Tibial nerve (tissue), 4 donors: Measurements from ENCODE around the gene WWTR1. TPM values are rescaled to one million over a fixed set of nuclear protein-coding genes. Genes with fewer than 3 reads are reported as not detected.

Source experiments
- DNase-seq, 2 donors: peaks; one replicate each; pipeline ENCODE4 v3.0.0-alpha.2; 2019; ENCODE audit warnings: low spot score in 2 of 2
- H3K27ac ChIP-seq, 4 donors: fragments of 200-600 bp; sonication (generic) in 3 of 4; one replicate each; pipeline ENCODE4 v1.5.1; 2017 to 2019; ENCODE audit warnings: mild to moderate bottlenecking in 1 of 4
- H3K27me3 ChIP-seq, 2 donors: fragments of 200-600 bp; sonication (generic) in 1 of 2; one replicate each; pipeline versions ENCODE4 v1.5.1 to v1.6.0; 2017 to 2019
- H3K36me3 ChIP-seq, 3 donors: fragments of 200-600 bp; sonication (generic); one replicate each; pipeline ENCODE4 v1.5.1; 2018 to 2019
- H3K4me1 ChIP-seq, 4 donors: fragments of 200-600 bp; sonication (generic) in 3 of 4; one replicate each; pipeline ENCODE4 v1.5.1; 2017 to 2019
- H3K4me3 ChIP-seq, 4 donors: fragments of 200-600 bp; sonication (generic) in 3 of 4; one replicate each; pipeline ENCODE4 v1.5.1; 2017 to 2019; ENCODE audit warnings: mild to moderate bottlenecking in 1 of 4, moderate library complexity in 1 of 4
- H3K9me3 ChIP-seq, 4 donors: fragments of 200-600 bp; sonication (generic) in 3 of 4; one replicate each; pipeline ENCODE4 v1.5.1; 2017 to 2019
- CTCF ChIP-seq, 5 experiments: fragments of 200-600 bp in 3 of 5; fragments of 450-650 bp in 2 of 5; sonication (generic) in 3 of 5; IDR thresholded peaks; one replicate each; pipeline ENCODE4 v1.5.1; 2016 to 2019; ENCODE audit warnings: antibody characterized with exemption in 5 of 5, mild to moderate bottlenecking in 3 of 5, moderate library complexity in 2 of 5
- EP300 ChIP-seq, 2 donors: sonication (generic); formaldehyde crosslinking; IDR thresholded peaks; one replicate each; pipeline ENCODE4 v1.6.1; 2017; ENCODE audit warnings: antibody characterized with exemption in 2 of 2, mild to moderate bottlenecking in 1 of 2
- POLR2A ChIP-seq, 2 donors: fragments of 450-650 bp; IDR thresholded peaks; one replicate each; pipeline ENCODE4 v1.6.1; 2017; ENCODE audit warnings: antibody characterized with exemption in 2 of 2, mild to moderate bottlenecking in 2 of 2, moderate library complexity in 2 of 2
- WGBS, 2 donors: methylation state at CpG; one replicate each; pipeline ENCODE4 v1.1.5; 2018; 5-methylcytosine and 5-hydroxymethylcytosine counted together
- total RNA-seq, 4 donors: library from RNA; depleted of rRNA; stranded (reverse); fragments of >200 nt; gene quantifications; one replicate each; pipeline ENCODE4 v1.1.0, GENCODE V29; 2016

WWTR1 gene
- total RNA-seq, 4 donors from 2014 or later = 86.5 to 130 (median 113) TPM

- Histone ChIP-seq H3K27ac (peak overlapping the region; percentile 2 to 83 (median 46)), H3K4me1 (peaks cover 0 to 14% (median 3%) of the 10 kb centered on the region in 4 donors), H3K9me3 (no peaks in the 10 kb centered on the region), H3K27me3 (no peaks in the 10 kb centered on the region), H3K36me3 (no peaks in the 10 kb centered on the region), H3K4me3 (no peak overlapping the region)
- no peak for DNase-seq
- no peak for TF ChIP-seq CTCF (IDR thresholded peaks at IDR 0.05)
- TF ChIP-seq EP300 (IDR thresholded peaks at IDR 0.05) = no peak
- TF ChIP-seq POLR2A (IDR thresholded peaks at IDR 0.05) = no peak
- WGBS, 2 donors = 52 to 57% methylated on average over 14 of the region's 14 CpGs
Observed at GRCh38 chr3:149479621-149480325, 178.1 kb downstream of the WWTR1 start.

- Histone ChIP-seq H3K4me1 (peaks cover 0 to 35% (median 10%) of the 10 kb centered on the region in 4 donors), H3K27ac (no peak overlapping the region), H3K9me3 (no peaks in the 10 kb centered on the region), H3K36me3 (no peaks in the 10 kb centered on the region), H3K27me3 (no peaks in the 10 kb centered on the region), H3K4me3 (no peak overlapping the region)
- whole genome bisulfite sequencing, 2 donors = 94 to 97% methylated on average over 4 of the region's 4 CpGs
- no peak for DNase-seq
- TF ChIP-seq POLR2A (IDR thresholded peaks at IDR 0.05) = no peak
- no peak for TF ChIP-seq EP300 (IDR thresholded peaks at IDR 0.05)
- no peak for TF ChIP-seq CTCF (IDR thresholded peaks at IDR 0.05)
Observed at GRCh38 chr3:149476225-149476624, 181.6 kb downstream of the WWTR1 start.

GRCh38 chr3:149475451-149476060 lies 182.3 kb downstream of the WWTR1 start:
- no peak overlapping the region for H3K4me3 ChIP-seq
- H3K27ac ChIP-seq = no peak overlapping the region
- 94 to 96% methylated on average over 7 of the region's 7 CpGs for WGBS, 2 donors
- TF ChIP-seq POLR2A (IDR thresholded peaks at IDR 0.05) (no peak), CTCF (IDR thresholded peaks at IDR 0.05) (no peak), EP300 (IDR thresholded peaks at IDR 0.05) (no peak)
- no peaks in the 10 kb centered on the region for H3K27me3 ChIP-seq
- H3K9me3 ChIP-seq = no peaks in the 10 kb centered on the region
- DNase-seq = no peak
- no peaks in the 10 kb centered on the region for H3K36me3 ChIP-seq
- peaks cover 0 to 35% (median 10%) of the 10 kb centered on the region in 4 donors for H3K4me1 ChIP-seq

- Histone ChIP-seq H3K9me3 (no peaks in the 10 kb centered on the region), H3K4me3 (no peak within 1 kb of the TSS), H3K36me3 (no peaks in the 10 kb centered on the region), H3K27me3 (no peaks in the 10 kb centered on the region), H3K27ac (peak within 1 kb of the TSS in 2 of 4 donors; percentile 21 to 62), H3K4me1 (peaks cover 0 to 25% (median 7%) of the 10 kb centered on the region in 4 donors)
- 60 to 66% methylated on average over 5 of the region's 5 CpGs for WGBS, 2 donors
- no peak for TF ChIP-seq POLR2A (IDR thresholded peaks at IDR 0.05)
- no peak for TF ChIP-seq EP300 (IDR thresholded peaks at IDR 0.05)
- no peak for TF ChIP-seq CTCF (IDR thresholded peaks at IDR 0.05)
- DNase-seq = no peak
Observed at GRCh38 chr3:149474250-149474817, 183.5 kb downstream of the WWTR1 start, which contains the start of gene TM4SF4. Gene TM4SF4, plus strand, starts transcription at chr3:149474697. Its CDS starts 181 bp downstream, at chr3:149474878.
